H1 (cell line): ENCODE measurements around the gene NUDC. TPM values are rescaled to one million over a fixed set of nuclear protein-coding genes. Genes with fewer than 3 reads are reported as not detected.

Source experiments
- CTCF ChIA-PET: fragments of 300-600 bp; sonication (Branson Sonifier 250); formaldehyde crosslinking; loops from one replicate; lab custom pipeline; 2021; ENCODE audit not compliant: partially characterized antibody; lab: Charles Lee
- POLR2A ChIA-PET: fragments of 300-600 bp; sonication (Branson Sonifier 250); formaldehyde crosslinking; loops from one replicate; lab custom pipeline; 2021; ENCODE audit warnings: inconsistent platforms; ENCODE audit not compliant: partially characterized antibody; lab: Charles Lee
- DNase-seq, 2 experiments: peaks; one replicate each; pipeline versions ENCODE4 v3.0.0 to v3.0.0-alpha.2; 2010 to 2022; ENCODE audit warnings: low spot score in 2 of 2, low read depth in 1 of 2, mixed read lengths in 1 of 2
- FAIRE-seq: peaks from 2 replicates; lab custom pipeline; 2011; peaks lifted over from hg19 to GRCh38; lab: Jason Lieb, UNC
- H2AFZ ChIP-seq: 2 replicates; pipeline ENCODE4 v1.8.1; 2012; ENCODE audit warnings: low read length, inconsistent platforms
- H2AK5ac ChIP-seq: 2 replicates; pipeline ENCODE4 v1.6.1; 2013; ENCODE audit warnings: low read depth, low read length
- H2BK120ac ChIP-seq: replicated peaks from 2 replicates; pipeline ENCODE3; 2013; ENCODE audit warnings: low read depth, low read length, inconsistent platforms
- H2BK12ac ChIP-seq: 2 replicates; pipeline ENCODE4 v1.6.1; 2013; ENCODE audit warnings: low read depth, low read length
- H2BK15ac ChIP-seq: 2 replicates; pipeline ENCODE4 v1.6.1; 2013; ENCODE audit warnings: low read length
- H2BK20ac ChIP-seq: 2 replicates; pipeline ENCODE4 v1.6.1; 2013; ENCODE audit warnings: low read length
- H2BK5ac ChIP-seq: 2 replicates; pipeline ENCODE4 v1.6.1; 2013; ENCODE audit warnings: low read depth, low read length
- H3K14ac ChIP-seq: 2 replicates; pipeline ENCODE4 v1.6.1; 2013; ENCODE audit warnings: inconsistent platforms; ENCODE audit not compliant: insufficient read length
- H3K18ac ChIP-seq: 2 replicates; pipeline ENCODE4 v1.6.1; 2013; ENCODE audit warnings: low read length; ENCODE audit errors: extremely low read depth
- H3K23ac ChIP-seq: 2 replicates; pipeline ENCODE4 v1.6.1; 2013; ENCODE audit warnings: inconsistent platforms; ENCODE audit not compliant: insufficient read length
- H3K23me2 ChIP-seq: 2 replicates; pipeline ENCODE4 v1.6.1; 2013; ENCODE audit warnings: low read depth, low read length
- H3K27ac ChIP-seq: 2 replicates; pipeline ENCODE4 v1.6.1; 2011; ENCODE audit warnings: low read depth, low read length, inconsistent platforms
- H3K27me3 ChIP-seq, 4 experiments: replicated peaks in 1 of 4; 1 replicate in 1 of 4; 2 replicates in 3 of 4; pipeline versions ENCODE4 v1.6.1 to v1.8.1; 2011 to 2013; ENCODE audit warnings: low read length in 3 of 4, mild to moderate bottlenecking in 3 of 4, inconsistent platforms in 2 of 4, mixed read lengths in 2 of 4, moderate library complexity in 1 of 4; ENCODE audit not compliant: control insufficient read depth in 3 of 4, insufficient read depth in 3 of 4; ENCODE audit errors: extremely low read depth in 1 of 4
- H3K36me3 ChIP-seq, 4 experiments: 2 replicates each; pipeline versions ENCODE4 v1.6.1 to v1.8.1; 2011 to 2013; ENCODE audit warnings: mild to moderate bottlenecking in 4 of 4, low read length in 3 of 4, moderate library complexity in 2 of 4, control low read depth in 1 of 4, inconsistent platforms in 1 of 4; ENCODE audit not compliant: insufficient read depth in 4 of 4, control insufficient read depth in 2 of 4
- H3K4ac ChIP-seq: replicated peaks from 2 replicates; pipeline ENCODE3; 2013; ENCODE audit warnings: low read length, low read depth, mixed read lengths, inconsistent platforms; ENCODE audit not compliant: insufficient read length
- H3K4me1 ChIP-seq, 4 experiments: replicated peaks in 1 of 4; 1 replicate in 1 of 4; 2 replicates in 3 of 4; pipeline versions ENCODE4 v1.6.1 to v1.8.1; 2011 to 2013; ENCODE audit warnings: low read length in 3 of 4, inconsistent platforms in 2 of 4, mixed read lengths in 1 of 4; ENCODE audit not compliant: insufficient read depth in 4 of 4, control insufficient read depth in 3 of 4
- H3K4me2 ChIP-seq, 2 experiments: 2 replicates each; pipeline versions ENCODE4 v1.6.1 to v1.8.1; 2011 to 2013; ENCODE audit warnings: low read depth in 2 of 2, low read length in 2 of 2, control low read depth in 1 of 2, inconsistent platforms in 1 of 2, mild to moderate bottlenecking in 1 of 2; ENCODE audit not compliant: insufficient read depth in 1 of 2
- H3K4me3 ChIP-seq, 4 experiments: fragments of 200-600, 300-600 bp in 1 of 4; sonication (generic), shearing (Covaris generic), sonication (Bioruptor Twin) in 1 of 4; 2 replicates each; pipeline versions ENCODE4 v1.5.1 to v1.8.1; 2011 to 2016; ENCODE audit warnings: low read length in 4 of 4, low read depth in 3 of 4, control low read depth in 2 of 4, inconsistent platforms in 2 of 4, mild to moderate bottlenecking in 2 of 4, mixed read lengths in 1 of 4, moderate library complexity in 1 of 4; ENCODE audit not compliant: insufficient read depth in 2 of 4; ENCODE audit errors: extremely low read depth in 1 of 4
- H3K56ac ChIP-seq: replicated peaks from 2 replicates; pipeline ENCODE3; 2013; ENCODE audit warnings: low read depth, mild to moderate bottlenecking, mixed read lengths, low read length, inconsistent platforms; ENCODE audit not compliant: insufficient read length
- H3K79me1 ChIP-seq: 2 replicates; pipeline ENCODE4 v1.6.1; 2013; ENCODE audit warnings: low read depth, low read length, control low read depth
- H3K79me2 ChIP-seq, 2 experiments: 2 replicates each; pipeline versions ENCODE4 v1.6.1 to v1.8.1; 2012 to 2013; ENCODE audit warnings: low read length in 2 of 2, mild to moderate bottlenecking in 2 of 2, inconsistent platforms in 1 of 2; ENCODE audit not compliant: insufficient read depth in 2 of 2, control insufficient read depth in 1 of 2
- H3K9ac ChIP-seq, 4 experiments: replicated peaks in 1 of 4; 1 replicate in 1 of 4; 2 replicates in 3 of 4; pipeline versions ENCODE4 v1.6.1 to v1.8.1; 2011 to 2013; ENCODE audit warnings: low read depth in 3 of 4, low read length in 3 of 4, control low read depth in 2 of 4, mild to moderate bottlenecking in 2 of 4, moderate library complexity in 2 of 4, inconsistent platforms in 1 of 4; ENCODE audit errors: extremely low read depth in 1 of 4
- H3K9me3 ChIP-seq, 2 experiments: 2 replicates each; pipeline versions ENCODE4 v1.6.1 to v1.8.1; 2012 to 2013; ENCODE audit warnings: mild to moderate bottlenecking in 2 of 2, moderate library complexity in 2 of 2, control low read depth in 1 of 2, inconsistent platforms in 1 of 2, low read depth in 1 of 2, low read length in 1 of 2, mixed read lengths in 1 of 2; ENCODE audit not compliant: insufficient read depth in 2 of 2
- H4K20me1 ChIP-seq, 2 experiments: replicated peaks in 1 of 2; 2 replicates each; pipeline versions ENCODE3 to v1.8.1; 2011 to 2013; ENCODE audit warnings: inconsistent platforms in 2 of 2, low read length in 2 of 2, mild to moderate bottlenecking in 1 of 2; ENCODE audit not compliant: insufficient read depth in 2 of 2, control insufficient read depth in 1 of 2
- H4K5ac ChIP-seq: 2 replicates; pipeline ENCODE4 v1.6.1; 2013; ENCODE audit warnings: low read length, low read depth, mixed read lengths, inconsistent platforms; ENCODE audit not compliant: insufficient read length
- H4K8ac ChIP-seq: 2 replicates; pipeline ENCODE4 v1.8.0; 2013; ENCODE audit warnings: mild to moderate bottlenecking, moderate library complexity, low read length, inconsistent platforms; ENCODE audit not compliant: insufficient read depth; ENCODE audit errors: extremely low read depth
- H4K91ac ChIP-seq: replicated peaks from 2 replicates; pipeline ENCODE3; 2013; ENCODE audit warnings: low read length, mixed read lengths, inconsistent platforms; ENCODE audit not compliant: insufficient read length
- HDAC6 ChIP-seq: IDR thresholded peaks from one replicate; pipeline ENCODE4 v1.7.1; 2012; ENCODE audit warnings: low read depth, mild to moderate bottlenecking, inconsistent platforms, low read length, moderate library complexity
- PHF8 ChIP-seq: fragments of 200-600 bp; sonication (generic); conservative IDR thresholded peaks from 2 replicates; pipeline ENCODE4 v1.7.1; 2012; ENCODE audit warnings: low read depth, mild to moderate bottlenecking, inconsistent platforms, low read length, moderate library complexity
- SRF ChIP-seq: IDR thresholded peaks from 2 replicates; pipeline ENCODE4 v1.6.1; 2011; ENCODE audit warnings: mild to moderate bottlenecking, low read depth, low read length, moderate library complexity
- WGBS, 2 experiments: shearing (Covaris generic) in 1 of 2; methylation state at CpG; one replicate each; pipeline versions ENCODE4 v1.1.6 to v1.1.7; 2013 to 2015; ENCODE audit warnings: low lambda C conversion rate in 2 of 2, mixed read lengths in 2 of 2, inconsistent platforms in 1 of 2, low coverage in 1 of 2, missing lambda C conversion rate in 1 of 2; ENCODE audit not compliant: insufficient replicate concordance in 2 of 2, insufficient coverage in 1 of 2, insufficient read length in 1 of 2; ENCODE audit errors: extremely low coverage in 1 of 2, missing lambda C conversion rate in 1 of 2; 5-methylcytosine and 5-hydroxymethylcytosine counted together
- polyA plus RNA-seq, 7 experiments: library from polyadenylated mRNA; depleted of rRNA in 3 of 7; stranded (reverse) in 5 of 7; unstranded in 2 of 7; fragments of >200 nt in 5 of 7; fragments of 200-250 nt in 2 of 7; gene quantifications; 1 replicate in 5 of 7; 2 replicates in 1 of 7; 4 replicates in 1 of 7; pipeline versions ENCODE4 v1.2.1 to v1.2.3, GENCODE V29; 2011 to 2013; ENCODE audit warnings: missing spikeins in 2 of 7, mixed read lengths in 2 of 7
- total RNA-seq: library from RNA; stranded (reverse); fragmentation: NEBNext Ultra II Directional; extraction: Animal tissue kit (Norgen Biotek cat#: 25700); gene quantifications from 2 replicates; pipeline ENCODE4 v1.2.1, GENCODE V29; 2021
- TF ChIP-seq, protein P1 (sequence below): IDR thresholded peaks from 2 replicates; pipeline ENCODE4 v1.6.1; 2011; ENCODE audit warnings: low read length, improper control_type of control experiment

Gene NUDC
- total and polyA plus RNA-seq, 2 of the 8 experiments (the other 6 are each of a cell fraction or from before 2014, with no cell fraction given): 43.2 to 131 TPM

DNA sequence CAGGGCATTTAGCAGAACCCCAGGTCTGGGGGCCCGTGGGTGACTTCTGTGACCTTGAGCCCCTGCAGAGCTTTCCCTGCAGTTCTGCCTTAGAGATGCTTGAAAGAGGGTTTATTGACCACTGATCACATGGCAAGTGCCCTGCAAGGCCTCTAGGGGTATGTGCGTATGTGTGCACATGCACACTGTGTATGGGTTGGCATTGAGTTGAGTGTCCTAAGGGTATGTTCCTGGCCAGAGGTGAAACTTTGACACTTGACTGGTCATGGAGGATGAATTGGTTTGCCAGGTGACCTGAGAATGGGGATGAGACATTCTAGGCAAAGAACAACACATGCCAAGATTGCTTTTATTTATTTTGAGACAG lies 17.1 kb downstream of the NUDC start:
- no peak overlapping the region for H4K5ac ChIP-seq
- no peak overlapping the region for H2AK5ac ChIP-seq
- no peak for FAIRE-seq
- H2BK12ac ChIP-seq: no peak overlapping the region
- no peak overlapping the region for H4K8ac ChIP-seq
- no peak overlapping the region for H2BK20ac ChIP-seq
- no peak overlapping the region for H3K4ac ChIP-seq
- WGBS, 2 experiments: 93% methylated on average over 2 of the region's 2 CpGs; no CpG with 5 or more reads in 1 of the 2 experiments
- no peaks in the 10 kb centered on the region for H3K9me3 ChIP-seq
- H3K27me3 ChIP-seq: no peaks in the 10 kb centered on the region
- no peak overlapping the region for H3K4me2 ChIP-seq
- H3K79me2 ChIP-seq: peaks cover 0 to 24% of the 10 kb centered on the region in 2 experiments; a peak in 2 of 4 replicates
- H3K79me1 ChIP-seq: peaks cover 8% of the 10 kb centered on the region; the same call in 1 of the 2 replicates
- no peaks in the 10 kb centered on the region for H3K23me2 ChIP-seq
- no peak overlapping the region for H2BK120ac ChIP-seq
- no peak overlapping the region for H3K23ac ChIP-seq
- H3K18ac ChIP-seq: no peak overlapping the region
- no peak for DNase-seq
- H3K14ac ChIP-seq: no peak overlapping the region
- CTCF ChIA-PET: interaction anchor here (0.9 to 1.1 kb wide), 4 partner anchors 12 to 48 kb away, joined by 3 to 4 read pairs (median 3); no protein-coding TSS in a partner anchor
- no peak overlapping the region for H2BK15ac ChIP-seq
- peaks cover 18 to 60% (median 36%) of the 10 kb centered on the region in 4 experiments for H3K36me3 ChIP-seq
- TF ChIP-seq SRF: no peak
- TF ChIP-seq PHF8: no peak
- no peak for TF ChIP-seq HDAC6
- TF ChIP-seq, protein P1, sequence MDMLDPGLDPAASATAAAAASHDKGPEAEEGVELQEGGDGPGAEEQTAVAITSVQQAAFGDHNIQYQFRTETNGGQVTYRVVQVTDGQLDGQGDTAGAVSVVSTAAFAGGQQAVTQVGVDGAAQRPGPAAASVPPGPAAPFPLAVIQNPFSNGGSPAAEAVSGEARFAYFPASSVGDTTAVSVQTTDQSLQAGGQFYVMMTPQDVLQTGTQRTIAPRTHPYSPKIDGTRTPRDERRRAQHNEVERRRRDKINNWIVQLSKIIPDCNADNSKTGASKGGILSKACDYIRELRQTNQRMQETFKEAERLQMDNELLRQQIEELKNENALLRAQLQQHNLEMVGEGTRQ: no peak
- no peak overlapping the region for H3K4me3 ChIP-seq
- no peak overlapping the region for H3K9ac ChIP-seq
- H2AFZ ChIP-seq: no peak overlapping the region
- no peak overlapping the region for H3K56ac ChIP-seq
- H4K20me1 ChIP-seq: peaks cover 8 to 19% of the 10 kb centered on the region in 2 experiments
- peaks cover 0 to 3% (median 0%) of the 10 kb centered on the region in 4 experiments; a peak in 1 of 7 replicates for H3K4me1 ChIP-seq
- H2BK5ac ChIP-seq: no peak overlapping the region
- H3K27ac ChIP-seq: no peak overlapping the region
- POLR2A ChIA-PET: interaction anchor here (1.8 to 2.8 kb wide), 2 partner anchors 9 to 11 kb away, joined by 6 to 26 read pairs; no protein-coding TSS in a partner anchor
- no peak overlapping the region for H4K91ac ChIP-seq
